A549 (cell line): ENCODE data around the gene DCN. TPM values are rescaled to one million over a fixed set of nuclear protein-coding genes. Genes with fewer than 3 reads are reported as not detected.
A peak's percentile ranks its signal among the peaks of the same experiment; 100 is the strongest.

ENCODE experiments used
- ATAC-seq, 2 experiments: fragments of 200-7000 bp in 1 of 2; fragments of >200 bp in 1 of 2; cut with Nextera tagmentation in 1 of 2; cut with Tn5 transposase in 1 of 2; 3 replicates each; pipeline versions ENCODE4 v1.8.0 to v1.9.1; 2018 to 2020; ENCODE audit warnings: mild to moderate bottlenecking in 1 of 2, moderate library complexity in 1 of 2
- CTCF ChIA-PET: fragments of 300-600 bp; sonication (Branson Sonifier 250); formaldehyde crosslinking; extraction: SDS; loops from one replicate; lab custom pipeline; 2021; ENCODE audit warnings: antibody characterized with exemption, inconsistent platforms; lab: Yijun Ruan, JAX
- POLR2A ChIA-PET: fragments of 350-600 bp; formaldehyde crosslinking; extraction: SDS; loops from one replicate; lab custom pipeline; 2021; ENCODE audit warnings: antibody characterized with exemption, inconsistent platforms; lab: Yijun Ruan, JAX
- DNase-seq, 2 experiments: peaks; one replicate each; pipeline versions ENCODE4 v3.0.0 to v3.0.0-alpha.2; 2011 to 2016; ENCODE audit warnings: low read depth in 1 of 2, low spot score in 1 of 2
- FAIRE-seq: peaks from 2 replicates; lab custom pipeline; 2011; peaks lifted over from hg19 to GRCh38; lab: Jason Lieb, UNC
- H3K27ac ChIP-seq, 2 experiments: fragments of >200 bp; sonication (Bioruptor Twin); formaldehyde crosslinking; 3 replicates each; pipeline ENCODE4 v1.5.1; 2016 to 2017
- H3K4me1 ChIP-seq: fragments of >200 bp; sonication (Bioruptor Twin); formaldehyde crosslinking; 3 replicates; pipeline ENCODE4 v1.6.1; 2016
- H3K4me2 ChIP-seq: fragments of >200 bp; sonication (Bioruptor Twin); formaldehyde crosslinking; 3 replicates; pipeline ENCODE4 v1.6.1; 2016
- H3K4me3 ChIP-seq: fragments of >200 bp; sonication (Bioruptor Twin); formaldehyde crosslinking; 3 replicates; pipeline ENCODE4 v1.5.1; 2016
- H3K9me3 ChIP-seq: fragments of >200 bp; sonication (Bioruptor Twin); formaldehyde crosslinking; 3 replicates; pipeline ENCODE4 v1.6.1; 2016
- CBX8 ChIP-seq: fragments of 200-600 bp; sonication (generic); IDR thresholded peaks from 2 replicates; pipeline ENCODE4 v1.6.1; 2016
- CEBPB ChIP-seq, 2 experiments: fragments of >200 bp in 1 of 2; sonication (Bioruptor Twin) in 1 of 2; formaldehyde crosslinking in 1 of 2; IDR thresholded peaks; 2 replicates each; pipeline ENCODE4 v1.6.1; 2012 to 2016
- EHMT2 ChIP-seq: fragments of 200-600 bp; sonication (generic); IDR thresholded peaks from 2 replicates; pipeline ENCODE4 v1.6.1; 2016; ENCODE audit warnings: antibody characterized with exemption, low read depth, mild to moderate bottlenecking, moderate library complexity
- GATA3 ChIP-seq: IDR thresholded peaks from 2 replicates; pipeline ENCODE4 v1.6.1; 2012; ENCODE audit warnings: borderline replicate concordance
- HOXA7 ChIP-seq: fragments of 250-450 bp; sonication (Bioruptor Pico); IDR thresholded peaks from 2 replicates; pipeline ENCODE4 v1.5.0; 2020; ENCODE audit warnings: mild to moderate bottlenecking, moderate library complexity
- JUN ChIP-seq, 2 experiments: fragments of >200 bp; sonication (Bioruptor Twin); formaldehyde crosslinking; IDR thresholded peaks; 2 replicates in 1 of 2; 3 replicates in 1 of 2; pipeline ENCODE4 v1.6.1; 2016 to 2017
- KDM1A ChIP-seq: fragments of 200-600 bp; sonication (generic); IDR thresholded peaks from 2 replicates; pipeline ENCODE4 v1.6.1; 2016; ENCODE audit warnings: low read depth, mild to moderate bottlenecking
- KDM5A ChIP-seq: fragments of 200-600 bp; sonication (generic); IDR thresholded peaks from 2 replicates; pipeline ENCODE4 v1.6.1; 2016; ENCODE audit warnings: antibody characterized with exemption, mild to moderate bottlenecking
- MYC ChIP-seq: IDR thresholded peaks from 2 replicates; pipeline ENCODE4 v1.6.1; 2012; ENCODE audit warnings: mild to moderate bottlenecking, inconsistent platforms, low read length, improper control_type of control experiment, borderline replicate concordance
- PHF8 ChIP-seq: fragments of 200-600 bp; sonication (generic); IDR thresholded peaks from 2 replicates; pipeline ENCODE4 v1.6.1; 2016; ENCODE audit warnings: low read depth, mild to moderate bottlenecking, antibody characterized with exemption, moderate library complexity, borderline replicate concordance
- RAD21 ChIP-seq, 2 experiments: fragments of >200 bp in 1 of 2; sonication (Bioruptor Twin) in 1 of 2; formaldehyde crosslinking in 1 of 2; IDR thresholded peaks in 1 of 2; conservative IDR thresholded peaks in 1 of 2; 2 replicates in 1 of 2; 3 replicates in 1 of 2; pipeline ENCODE4 v1.6.1; 2012 to 2018; ENCODE audit warnings: inconsistent platforms in 1 of 2
- RNF2 ChIP-seq: fragments of 200-600 bp; sonication (generic); IDR thresholded peaks from 2 replicates; pipeline ENCODE4 v1.6.1; 2016; ENCODE audit warnings: low read depth, mild to moderate bottlenecking, antibody characterized with exemption, moderate library complexity, borderline replicate concordance
- SMC3 ChIP-seq: fragments of >200 bp; sonication (Bioruptor Twin); formaldehyde crosslinking; IDR thresholded peaks from 3 replicates; pipeline ENCODE4 v1.6.1; 2018; ENCODE audit warnings: inconsistent platforms
- TFCP2L1 ChIP-seq: fragments of 250-450 bp; sonication (Bioruptor Pico); IDR thresholded peaks from 2 replicates; pipeline ENCODE4 v1.5.0; 2021; ENCODE audit warnings: mild to moderate bottlenecking
- ZFP36 ChIP-seq: fragments of 450-650 bp; IDR thresholded peaks from 2 replicates; pipeline ENCODE4 v1.6.1; 2014; ENCODE audit warnings: borderline replicate concordance; ENCODE audit not compliant: partially characterized antibody
- ZNF302 ChIP-seq: fragments of 250-450 bp; sonication (Bioruptor Pico); IDR thresholded peaks from 2 replicates; pipeline ENCODE4 v1.9.0; 2021; ENCODE audit warnings: inconsistent platforms, mild to moderate bottlenecking, moderate library complexity
- WGBS: methylation state at CpG from one replicate; pipeline ENCODE4 v1.1.6; 2017; ENCODE audit errors: missing lambda C conversion rate; 5-methylcytosine and 5-hydroxymethylcytosine counted together
- polyA plus RNA-seq, 4 experiments: library from polyadenylated mRNA; depleted of rRNA in 3 of 4; stranded (reverse); fragments of >200 nt; fragmentation: RNase III in 1 of 4; extraction: RNeasy Plus Mini Kit Qiagen cat#74134 plus additional on column Dnase treatment in 1 of 4; gene quantifications; 2 replicates in 3 of 4; 3 replicates in 1 of 4; pipeline ENCODE4 v1.2.3, GENCODE V29; 2011 to 2017
- TF ChIP-seq, protein P1 (sequence below): IDR thresholded peaks from 2 replicates; pipeline ENCODE4 v1.6.1; 2012
- TF ChIP-seq, protein P2 (sequence below): fragments of >200 bp; sonication (Bioruptor Twin); formaldehyde crosslinking; IDR thresholded peaks from 3 replicates; pipeline ENCODE4 v1.5.1; 2016
- TF ChIP-seq, protein P3 (sequence below): fragments of 250-450 bp; sonication (Bioruptor Pico); IDR thresholded peaks from 2 replicates; pipeline ENCODE4 v1.5.0; 2021; ENCODE audit warnings: mild to moderate bottlenecking, moderate library complexity, borderline replicate concordance
- TF ChIP-seq, protein P4 (sequence below): fragments of 450-650 bp; IDR thresholded peaks from 2 replicates; pipeline ENCODE4 v1.6.1; 2014; ENCODE audit warnings: antibody characterized with exemption

The DCN gene
- polyA plus RNA-seq, 2 of the 4 experiments (the other 2 are of a cell fraction) = 1.0 TPM; not detected in 1

DNA sequence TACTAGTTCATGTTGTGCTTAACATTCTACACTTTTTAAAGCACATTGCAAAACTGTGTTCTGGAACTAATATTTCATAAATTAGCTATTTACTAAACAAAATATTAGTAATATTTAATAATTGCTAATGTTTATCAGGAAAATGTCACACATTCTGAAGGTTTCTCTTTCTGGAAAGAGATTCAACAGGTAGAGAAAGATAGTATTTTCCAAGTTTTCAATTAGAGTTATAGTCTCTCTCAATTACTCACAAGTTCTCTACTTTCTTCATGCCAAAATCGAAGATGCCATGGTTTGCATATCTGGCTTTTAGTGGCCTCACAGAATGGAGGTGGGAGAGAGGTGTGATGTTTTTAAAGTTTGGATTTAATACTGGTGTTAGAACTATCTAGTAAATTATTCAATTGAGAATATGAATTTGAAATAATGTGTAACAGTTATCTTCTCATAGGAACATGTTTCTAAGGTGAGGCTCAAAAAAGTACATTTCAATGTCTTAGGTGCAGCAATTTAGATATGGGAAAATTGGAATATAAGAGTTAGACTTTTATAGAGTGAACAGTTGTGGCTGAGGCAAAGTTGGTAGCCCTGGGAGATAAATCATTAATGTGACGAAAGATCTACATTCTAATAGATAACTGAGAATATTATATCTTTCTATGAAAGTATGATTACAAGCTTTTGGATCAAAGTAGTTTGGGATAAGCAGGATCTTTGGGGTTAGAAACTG lies 72.9 kb downstream of the DCN start (continued):
- TF ChIP-seq, protein P1, sequence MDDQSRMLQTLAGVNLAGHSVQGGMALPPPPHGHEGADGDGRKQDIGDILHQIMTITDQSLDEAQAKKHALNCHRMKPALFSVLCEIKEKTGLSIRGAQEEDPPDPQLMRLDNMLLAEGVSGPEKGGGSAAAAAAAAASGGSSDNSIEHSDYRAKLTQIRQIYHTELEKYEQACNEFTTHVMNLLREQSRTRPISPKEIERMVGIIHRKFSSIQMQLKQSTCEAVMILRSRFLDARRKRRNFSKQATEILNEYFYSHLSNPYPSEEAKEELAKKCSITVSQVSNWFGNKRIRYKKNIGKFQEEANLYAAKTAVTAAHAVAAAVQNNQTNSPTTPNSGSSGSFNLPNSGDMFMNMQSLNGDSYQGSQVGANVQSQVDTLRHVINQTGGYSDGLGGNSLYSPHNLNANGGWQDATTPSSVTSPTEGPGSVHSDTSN = no peak
- TF ChIP-seq KDM5A (no peak), TFCP2L1 (CRISPR knock-in tag) (no peak), GATA3 (no peak), JUN (IDR thresholded peaks at IDR 0.05) (no peak)

DNA sequence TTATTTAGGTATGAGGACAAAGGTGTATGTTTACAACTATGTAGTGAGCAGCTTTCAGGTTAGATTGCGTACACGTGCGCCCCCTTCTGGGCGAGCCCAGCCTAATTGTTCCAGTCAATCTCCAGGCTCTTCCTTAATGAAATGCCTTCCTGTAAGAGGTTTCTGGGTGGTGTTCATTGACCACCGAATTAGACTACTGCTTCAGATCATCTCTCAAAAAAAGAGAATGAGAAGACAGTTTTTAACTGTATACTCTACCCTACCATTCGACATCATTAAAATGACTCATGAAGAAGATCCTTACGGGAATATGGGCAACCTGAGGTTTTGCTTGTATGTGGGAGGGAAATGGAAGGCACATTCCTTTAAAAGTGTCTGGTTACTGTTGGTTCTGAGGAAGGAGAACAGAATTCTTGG lies 73.5 kb downstream of the DCN start:
- H3K27ac ChIP-seq = no peak overlapping the region

DNA sequence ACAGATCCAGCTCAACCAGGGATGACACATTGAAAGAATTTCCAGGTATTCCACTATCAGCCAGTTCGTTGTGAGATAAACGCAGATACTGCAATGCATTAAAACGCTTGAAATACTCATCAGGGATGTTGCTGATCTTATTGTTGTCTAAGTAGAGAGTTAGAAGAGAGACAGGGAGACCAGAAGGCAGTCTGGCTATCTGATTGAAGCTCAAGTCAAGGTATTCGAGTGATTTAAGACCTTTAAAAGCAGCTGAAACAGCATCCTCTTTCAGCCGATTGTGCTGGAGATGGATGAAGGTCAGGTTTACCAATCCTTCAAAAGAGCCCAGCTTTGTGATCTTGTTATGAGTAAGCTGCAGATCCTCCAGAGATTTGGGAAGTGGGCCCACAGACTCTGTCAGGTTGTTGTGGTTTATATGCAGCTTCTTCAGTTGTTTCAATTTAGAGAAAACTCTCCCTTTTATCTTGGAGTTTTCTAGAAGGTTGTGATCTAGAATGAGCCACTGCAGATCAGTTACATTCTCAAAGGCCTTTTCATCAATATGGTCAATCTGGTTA lies 74.3 kb downstream of the DCN start:
- ATAC-seq (no peak), DNase-seq (no peak), FAIRE-seq (no peak)
- ChIA-PET POLR2A (no interaction called here), CTCF (interaction anchor here (0.8 to 2.2 kb wide), 16 partner anchors 7 to 247 kb away, joined by 3 to 9 read pairs (median 3); no protein-coding TSS in a partner anchor)
- 67% methylated on average over 5 of the region's 5 CpGs for WGBS
- H3K27ac ChIP-seq = no peak overlapping the region
- no peak overlapping the region for H3K4me3 ChIP-seq
- H3K9me3 ChIP-seq = no peaks in the 10 kb centered on the region
- no peaks in the 10 kb centered on the region for H3K4me1 ChIP-seq
- H3K4me2 ChIP-seq = no peak overlapping the region
- TF ChIP-seq ZNF302 (CRISPR knock-in tag) = no peak
- no peak for TF ChIP-seq EHMT2
- TF ChIP-seq, protein P2, sequence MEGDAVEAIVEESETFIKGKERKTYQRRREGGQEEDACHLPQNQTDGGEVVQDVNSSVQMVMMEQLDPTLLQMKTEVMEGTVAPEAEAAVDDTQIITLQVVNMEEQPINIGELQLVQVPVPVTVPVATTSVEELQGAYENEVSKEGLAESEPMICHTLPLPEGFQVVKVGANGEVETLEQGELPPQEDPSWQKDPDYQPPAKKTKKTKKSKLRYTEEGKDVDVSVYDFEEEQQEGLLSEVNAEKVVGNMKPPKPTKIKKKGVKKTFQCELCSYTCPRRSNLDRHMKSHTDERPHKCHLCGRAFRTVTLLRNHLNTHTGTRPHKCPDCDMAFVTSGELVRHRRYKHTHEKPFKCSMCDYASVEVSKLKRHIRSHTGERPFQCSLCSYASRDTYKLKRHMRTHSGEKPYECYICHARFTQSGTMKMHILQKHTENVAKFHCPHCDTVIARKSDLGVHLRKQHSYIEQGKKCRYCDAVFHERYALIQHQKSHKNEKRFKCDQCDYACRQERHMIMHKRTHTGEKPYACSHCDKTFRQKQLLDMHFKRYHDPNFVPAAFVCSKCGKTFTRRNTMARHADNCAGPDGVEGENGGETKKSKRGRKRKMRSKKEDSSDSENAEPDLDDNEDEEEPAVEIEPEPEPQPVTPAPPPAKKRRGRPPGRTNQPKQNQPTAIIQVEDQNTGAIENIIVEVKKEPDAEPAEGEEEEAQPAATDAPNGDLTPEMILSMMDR = no peak
- no peak for TF ChIP-seq PHF8
- TF ChIP-seq HOXA7 (CRISPR knock-in tag) = no peak
- TF ChIP-seq CBX8 = no peak
- TF ChIP-seq, protein P3, sequence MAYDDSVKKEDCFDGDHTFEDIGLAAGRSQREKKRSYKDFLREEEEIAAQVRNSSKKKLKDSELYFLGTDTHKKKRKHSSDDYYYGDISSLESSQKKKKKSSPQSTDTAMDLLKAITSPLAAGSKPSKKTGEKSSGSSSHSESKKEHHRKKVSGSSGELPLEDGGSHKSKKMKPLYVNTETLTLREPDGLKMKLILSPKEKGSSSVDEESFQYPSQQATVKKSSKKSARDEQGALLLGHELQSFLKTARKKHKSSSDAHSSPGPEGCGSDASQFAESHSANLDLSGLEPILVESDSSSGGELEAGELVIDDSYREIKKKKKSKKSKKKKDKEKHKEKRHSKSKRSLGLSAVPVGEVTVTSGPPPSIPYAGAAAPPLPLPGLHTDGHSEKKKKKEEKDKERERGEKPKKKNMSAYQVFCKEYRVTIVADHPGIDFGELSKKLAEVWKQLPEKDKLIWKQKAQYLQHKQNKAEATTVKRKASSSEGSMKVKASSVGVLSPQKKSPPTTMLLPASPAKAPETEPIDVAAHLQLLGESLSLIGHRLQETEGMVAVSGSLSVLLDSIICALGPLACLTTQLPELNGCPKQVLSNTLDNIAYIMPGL (CRISPR knock-in tag) = no peak
- no peak for TF ChIP-seq KDM1A

More for the DNA sequence above, 73.5 kb downstream of the DCN start:
- H3K4me2 ChIP-seq = no peak overlapping the region
- FAIRE-seq (no peak), DNase-seq (peak in 1 of 2 experiments; percentile 62), ATAC-seq (peak in 1 of 2 experiments; percentile 82; a peak in 3 of 6 replicates)
- H3K4me3 ChIP-seq = no peak overlapping the region
- no peaks in the 10 kb centered on the region for H3K4me1 ChIP-seq
- ChIA-PET POLR2A (no interaction called here), CTCF (interaction anchor here (0.9 to 2.2 kb wide), 13 partner anchors 8 to 1540 kb away, joined by 3 to 9 read pairs (median 3); no protein-coding TSS in a partner anchor)
- no peaks in the 10 kb centered on the region for H3K9me3 ChIP-seq
- TF ChIP-seq, protein P3 (CRISPR knock-in tag) = no peak
- TF ChIP-seq CEBPB (IDR thresholded peaks at IDR 0.05) (no peak), RAD21 (conservative IDR thresholded peaks at IDR 0.05 in 1 of 2, IDR thresholded peaks at IDR 0.05 in 1 of 2) (peak in 1 of 2 experiments; percentile 44; a peak in 3 of 5 replicates), HOXA7 (CRISPR knock-in tag) (no peak), SMC3 (peak; percentile 35; the same call in 1 of the 3 replicates), MYC (no peak), ZFP36 (no peak), RNF2 (no peak), PHF8 (no peak)
- TF ChIP-seq, protein P4, sequence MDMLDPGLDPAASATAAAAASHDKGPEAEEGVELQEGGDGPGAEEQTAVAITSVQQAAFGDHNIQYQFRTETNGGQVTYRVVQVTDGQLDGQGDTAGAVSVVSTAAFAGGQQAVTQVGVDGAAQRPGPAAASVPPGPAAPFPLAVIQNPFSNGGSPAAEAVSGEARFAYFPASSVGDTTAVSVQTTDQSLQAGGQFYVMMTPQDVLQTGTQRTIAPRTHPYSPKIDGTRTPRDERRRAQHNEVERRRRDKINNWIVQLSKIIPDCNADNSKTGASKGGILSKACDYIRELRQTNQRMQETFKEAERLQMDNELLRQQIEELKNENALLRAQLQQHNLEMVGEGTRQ = no peak
- TF ChIP-seq, protein P2 = peak; percentile 36; the same call in 2 of the 3 replicates
- WGBS = 22% methylated on average over 7 of the region's 7 CpGs
